Natural killer cell (primary cell): ENCODE data around the gene COPG2. TPM values are rescaled to one million over a fixed set of nuclear protein-coding genes. Genes with fewer than 3 reads are reported as not detected.

Experiments
- ATAC-seq, 3 donors: fragments of 150-1000 bp in 2 of 3; fragments of 200-7000 bp in 1 of 3; cut with Tn5 transposase; 1 replicate in 1 of 3; 2 replicates in 2 of 3; pipeline ENCODE4 v1.10.0; 2021; ENCODE audit warnings: mild to moderate bottlenecking in 2 of 3, moderate library complexity in 2 of 3
- DNase-seq, 2 donors: peaks; one replicate each; pipeline versions ENCODE4 v3.0.0 to v3.0.0-alpha.2; 2013 to 2021; ENCODE audit warnings: mixed read lengths in 1 of 2
- H3K27ac ChIP-seq: one replicate; pipeline ENCODE4 v1.5.1; 2013; ENCODE audit warnings: mild to moderate bottlenecking, low read length
- H3K27me3 ChIP-seq: one replicate; pipeline ENCODE4 v1.6.1; 2013; ENCODE audit warnings: low read length; ENCODE audit not compliant: control insufficient read depth, insufficient read depth
- H3K36me3 ChIP-seq: one replicate; pipeline ENCODE4 v1.6.1; 2013; ENCODE audit warnings: low read length; ENCODE audit not compliant: control insufficient read depth, insufficient read depth
- H3K4me1 ChIP-seq: one replicate; pipeline ENCODE4 v1.6.1; 2013; ENCODE audit warnings: low read length; ENCODE audit not compliant: control insufficient read depth, insufficient read depth
- H3K4me3 ChIP-seq: one replicate; pipeline ENCODE4 v1.5.1; 2013; ENCODE audit warnings: low read length
- H3K9me3 ChIP-seq: one replicate; pipeline ENCODE4 v1.6.1; 2013; ENCODE audit warnings: low read length; ENCODE audit not compliant: control insufficient read depth, insufficient read depth
- H3K27ac Mint-ChIP-seq, 2 donors: one replicate each; pipeline ENCODE4 v1.8.0; 2022; ENCODE audit warnings: mild to moderate bottlenecking in 2 of 2, mixed read lengths in 2 of 2, moderate library complexity in 1 of 2
- H3K27me3 Mint-ChIP-seq, 2 donors: one replicate each; pipeline ENCODE4 v1.8.0; 2022; ENCODE audit warnings: low read depth in 2 of 2, mixed read lengths in 2 of 2
- H3K36me3 Mint-ChIP-seq: one replicate; pipeline ENCODE4 v1.8.0; 2022; ENCODE audit warnings: mixed read lengths
- H3K4me1 Mint-ChIP-seq, 2 donors: one replicate each; pipeline ENCODE4 v1.8.0; 2022; ENCODE audit warnings: mixed read lengths in 2 of 2
- H3K4me3 Mint-ChIP-seq: one replicate; pipeline ENCODE4 v1.8.0; 2022; ENCODE audit warnings: mild to moderate bottlenecking, moderate library complexity, mixed read lengths
- H3K9me3 Mint-ChIP-seq, 2 donors: one replicate each; pipeline ENCODE4 v1.8.0; 2022; ENCODE audit warnings: mixed read lengths in 2 of 2
- WGBS: methylation state at CpG from one replicate; pipeline ENCODE4 v1.1.7; 2013; ENCODE audit warnings: missing lambda C conversion rate; ENCODE audit not compliant: insufficient coverage; 5-methylcytosine and 5-hydroxymethylcytosine counted together
- intact Hi-C: fragments of 100-400 bp; cut with micrococcal nuclease; formaldehyde crosslinking; loops from one replicate; pipeline ENCODE4 v1.14.2; 2022
- total RNA-seq, 4 donors: library from RNA; stranded (reverse); fragments of 120-200 nt in 1 of 4; gene quantifications; one replicate each; pipeline versions ENCODE4 v1.2.3 to v1.2.4, GENCODE V29; 2013 to 2022
- TF ChIP-seq, protein P1 (sequence below): fragments of 200-600 bp; IDR thresholded peaks from one replicate; pipeline ENCODE4 v1.8.0; 2022; ENCODE audit warnings: antibody characterized with exemption

The COPG2 gene
- total RNA-seq, 3 donors from 2014 or later (not counting 1 experiment from before 2014, with no cell fraction given) = 6.6 to 9.1 (median 8.9) TPM

DNA sequence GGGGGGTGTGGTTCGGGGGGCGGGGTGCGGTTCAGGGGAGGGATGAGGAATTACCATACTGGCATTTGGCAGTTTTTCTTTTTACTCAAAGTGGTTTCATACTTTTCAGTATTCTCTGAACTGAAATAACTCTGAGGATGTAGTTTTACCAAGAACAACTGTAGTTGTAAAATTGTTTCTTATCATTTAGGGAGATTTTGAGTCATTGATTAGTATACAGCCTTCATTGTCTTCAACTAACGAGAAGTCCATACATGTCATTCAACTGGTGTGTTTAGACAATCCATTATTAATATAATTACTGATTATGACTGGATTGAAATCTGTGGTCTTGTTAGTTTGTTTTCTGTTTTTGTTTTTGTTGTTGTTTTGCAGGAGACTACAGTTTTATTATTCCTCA is 40.8 kb downstream of the COPG2 start:
- H3K4me3 Mint-ChIP-seq = no peak overlapping the region
- H3K9me3 Mint-ChIP-seq = peaks cover 5 to 20% of the 10 kb centered on the region in 2 donors
- DNase-seq (no peak), ATAC-seq (no peak)
- no peaks in the 10 kb centered on the region for H3K27me3 ChIP-seq
- peaks cover 6% of the 10 kb centered on the region for H3K9me3 ChIP-seq
- H3K36me3 Mint-ChIP-seq = peaks cover 33% of the 10 kb centered on the region
- no peaks in the 10 kb centered on the region for H3K4me1 Mint-ChIP-seq
- no peaks in the 10 kb centered on the region for H3K36me3 ChIP-seq
- TF ChIP-seq, protein P1, sequence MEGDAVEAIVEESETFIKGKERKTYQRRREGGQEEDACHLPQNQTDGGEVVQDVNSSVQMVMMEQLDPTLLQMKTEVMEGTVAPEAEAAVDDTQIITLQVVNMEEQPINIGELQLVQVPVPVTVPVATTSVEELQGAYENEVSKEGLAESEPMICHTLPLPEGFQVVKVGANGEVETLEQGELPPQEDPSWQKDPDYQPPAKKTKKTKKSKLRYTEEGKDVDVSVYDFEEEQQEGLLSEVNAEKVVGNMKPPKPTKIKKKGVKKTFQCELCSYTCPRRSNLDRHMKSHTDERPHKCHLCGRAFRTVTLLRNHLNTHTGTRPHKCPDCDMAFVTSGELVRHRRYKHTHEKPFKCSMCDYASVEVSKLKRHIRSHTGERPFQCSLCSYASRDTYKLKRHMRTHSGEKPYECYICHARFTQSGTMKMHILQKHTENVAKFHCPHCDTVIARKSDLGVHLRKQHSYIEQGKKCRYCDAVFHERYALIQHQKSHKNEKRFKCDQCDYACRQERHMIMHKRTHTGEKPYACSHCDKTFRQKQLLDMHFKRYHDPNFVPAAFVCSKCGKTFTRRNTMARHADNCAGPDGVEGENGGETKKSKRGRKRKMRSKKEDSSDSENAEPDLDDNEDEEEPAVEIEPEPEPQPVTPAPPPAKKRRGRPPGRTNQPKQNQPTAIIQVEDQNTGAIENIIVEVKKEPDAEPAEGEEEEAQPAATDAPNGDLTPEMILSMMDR = no peak
- intact Hi-C loops = no loop called here
- no peaks in the 10 kb centered on the region for H3K4me1 ChIP-seq
- no peaks in the 10 kb centered on the region for H3K27me3 Mint-ChIP-seq
- no peak overlapping the region for H3K27ac ChIP-seq
- H3K27ac Mint-ChIP-seq = no peak overlapping the region
- WGBS = no CpG with 5 or more reads among the region's 4 CpGs
- H3K4me3 ChIP-seq = no peak overlapping the region

DNA sequence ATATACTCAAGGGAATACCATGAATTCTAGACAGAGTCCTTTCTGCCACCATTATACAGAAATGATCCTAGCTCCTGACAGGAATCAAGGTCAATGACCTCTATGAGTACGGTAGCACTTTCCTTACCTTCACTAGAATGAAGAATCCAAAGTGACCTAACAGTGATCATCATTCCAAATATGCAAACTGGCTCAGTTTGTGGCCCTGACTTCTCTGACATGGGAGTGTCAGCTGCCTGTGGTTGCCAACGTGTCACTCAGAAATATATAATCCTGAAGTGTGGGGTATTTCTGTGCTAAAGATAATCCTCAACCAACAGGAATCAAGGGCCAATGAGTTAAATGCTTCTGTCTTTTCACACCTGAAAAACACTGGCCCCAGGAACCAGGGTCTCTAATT is 45.7 kb downstream of the COPG2 start:
- Histone ChIP-seq H3K36me3 (no peaks in the 10 kb centered on the region), H3K27ac (no peak overlapping the region), H3K4me3 (no peak overlapping the region), H3K27me3 (no peaks in the 10 kb centered on the region), H3K9me3 (no peaks in the 10 kb centered on the region), H3K4me1 (no peaks in the 10 kb centered on the region)
- no peak for DNase-seq
- intact Hi-C loops = no loop called here
- Mint-ChIP-seq H3K4me1 (no peaks in the 10 kb centered on the region), H3K27ac (no peak overlapping the region), H3K4me3 (no peak overlapping the region), H3K36me3 (peaks cover 14% of the 10 kb centered on the region), H3K27me3 (no peaks in the 10 kb centered on the region), H3K9me3 (peaks cover 0 to 10% of the 10 kb centered on the region in 2 donors)
- no peak for ATAC-seq
- 90% methylated on average over 2 of the region's 2 CpGs for WGBS
- TF ChIP-seq, protein P1 = no peak

GRCh38 chr7:130615583-130615982 is 53.0 kb downstream of the COPG2 start:
- Mint-ChIP-seq H3K36me3 (peaks cover 18% of the 10 kb centered on the region), H3K27me3 (no peaks in the 10 kb centered on the region), H3K27ac (no peak overlapping the region), H3K4me1 (no peaks in the 10 kb centered on the region), H3K9me3 (no peaks in the 10 kb centered on the region), H3K4me3 (no peak overlapping the region)
- Histone ChIP-seq H3K4me1 (no peaks in the 10 kb centered on the region), H3K36me3 (peaks cover 9% of the 10 kb centered on the region), H3K27ac (no peak overlapping the region), H3K4me3 (no peak overlapping the region), H3K27me3 (no peaks in the 10 kb centered on the region), H3K9me3 (no peaks in the 10 kb centered on the region)
- 92% methylated on average over 2 of the region's 2 CpGs for WGBS
- intact Hi-C loops = no loop called here
- no peak for DNase-seq
- TF ChIP-seq, protein P1 = no peak
- no peak for ATAC-seq

DNA sequence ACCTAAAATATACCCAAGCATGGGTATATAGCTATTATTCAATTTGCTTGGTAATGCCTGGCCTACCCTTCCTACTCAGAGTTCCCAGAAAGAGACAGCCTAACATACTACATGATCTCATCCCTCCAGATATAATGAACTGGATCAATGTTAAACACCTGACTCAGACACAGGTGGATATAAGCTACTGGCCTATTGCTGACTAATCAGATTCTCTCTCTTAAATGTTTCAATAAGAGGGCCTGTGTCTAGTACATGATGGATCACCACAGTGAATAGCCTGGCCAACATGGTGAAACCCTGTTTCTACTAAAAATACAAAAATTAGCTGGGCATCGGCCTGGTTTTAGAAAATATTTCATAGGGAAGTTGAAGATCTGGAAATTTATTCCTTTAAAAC is 54.1 kb downstream of the COPG2 start:
- no peak for ATAC-seq
- peaks cover 9% of the 10 kb centered on the region for H3K36me3 ChIP-seq
- H3K9me3 ChIP-seq = no peaks in the 10 kb centered on the region
- peaks cover 20% of the 10 kb centered on the region for H3K36me3 Mint-ChIP-seq
- H3K27ac Mint-ChIP-seq = no peak overlapping the region
- TF ChIP-seq, protein P1 = no peak
- no peaks in the 10 kb centered on the region for H3K4me1 Mint-ChIP-seq
- no peak for DNase-seq
- H3K4me3 Mint-ChIP-seq = no peak overlapping the region
- no peaks in the 10 kb centered on the region for H3K27me3 Mint-ChIP-seq
- no peak overlapping the region for H3K27ac ChIP-seq
- H3K4me1 ChIP-seq = no peaks in the 10 kb centered on the region
- no peaks in the 10 kb centered on the region for H3K27me3 ChIP-seq
- H3K9me3 Mint-ChIP-seq = no peaks in the 10 kb centered on the region
- no peak overlapping the region for H3K4me3 ChIP-seq
- WGBS = no CpG with 5 or more reads among the region's 1 CpG
- intact Hi-C loops = no loop called here
